Measurements from ENCODE around the gene NSD2. TPM values are rescaled to one million over a fixed set of nuclear protein-coding genes. Genes with fewer than 3 reads are reported as not detected.

Gene NSD2
- total and polyA plus RNA-seq, 9 donors, result 9.1 to 41.9 (median 20.3) TPM

GRCh38 chr4:1864076-1865008, 6.9 kb upstream of the NSD2 start:
- Histone ChIP-seq H3K27ac (no peak overlapping the region), H3K36me3 (no peaks in the 10 kb centered on the region), H3K27me3 (no peaks in the 10 kb centered on the region), H3K4me1 (ENCODE audit: insufficient read depth) (no peaks in the 10 kb centered on the region), H3K4me3 (no peak overlapping the region), H3K9me3 (no peaks in the 10 kb centered on the region)
- 70 to 78% (median 71%) methylated on average over 17 of the region's 17 CpGs for WGBS, 3 donors
- DNase-seq, result no peak
- no peak for TF ChIP-seq EP300 (IDR thresholded peaks at IDR 0.05)
- no peak for TF ChIP-seq POLR2A (IDR thresholded peaks at IDR 0.05)
- no peak for TF ChIP-seq CTCF (IDR thresholded peaks at IDR 0.05)
- intact Hi-C loops (cut with DNase I), result no loop called here

GRCh38 chr4:1866189-1866661, 5.0 kb upstream of the NSD2 start:
- no peak overlapping the region for H3K4me3 ChIP-seq
- no peaks in the 10 kb centered on the region for H3K9me3 ChIP-seq
- no peaks in the 10 kb centered on the region for H3K4me1 ChIP-seq (ENCODE audit: insufficient read depth)
- 61 to 82% (median 71%) methylated on average over 7 of the region's 7 CpGs for WGBS, 3 donors
- no peak for TF ChIP-seq CTCF (IDR thresholded peaks at IDR 0.05)
- no peak for TF ChIP-seq POLR2A (IDR thresholded peaks at IDR 0.05)
- no peak for TF ChIP-seq EP300 (IDR thresholded peaks at IDR 0.05)
- no peak overlapping the region for H3K27ac ChIP-seq
- no peaks in the 10 kb centered on the region for H3K36me3 ChIP-seq
- no peaks in the 10 kb centered on the region for H3K27me3 ChIP-seq
- intact Hi-C loops (cut with DNase I), result no loop called here
- DNase-seq, result no peak

- intact Hi-C loops (cut with DNase I), result no loop called here
- WGBS, 3 donors, result 29 to 51% (median 42%) methylated on average over 5 of the region's 5 CpGs
Measured at GRCh38 chr4:1868293-1868692, 2.9 kb upstream of the NSD2 start.

GRCh38 chr4:1868912-1869311, 2.3 kb upstream of the NSD2 start:
- no peak for DNase-seq
- H3K4me1 ChIP-seq (ENCODE audit: insufficient read depth), result no peaks in the 10 kb centered on the region
- H3K9me3 ChIP-seq, result no peaks in the 10 kb centered on the region
- TF ChIP-seq EP300 (IDR thresholded peaks at IDR 0.05), result no peak
- no peak for TF ChIP-seq POLR2A (IDR thresholded peaks at IDR 0.05)
- TF ChIP-seq CTCF (IDR thresholded peaks at IDR 0.05), result no peak
- no peak overlapping the region for H3K4me3 ChIP-seq
- no peaks in the 10 kb centered on the region for H3K27me3 ChIP-seq
- H3K27ac ChIP-seq, result no peak overlapping the region
- intact Hi-C loops (cut with DNase I), result no loop called here
- no peaks in the 10 kb centered on the region for H3K36me3 ChIP-seq
- 89 to 95% (median 90%) methylated on average over 3 of the region's 3 CpGs for WGBS, 3 donors

More at GRCh38 chr4:1868293-1868692, 2.9 kb upstream of the NSD2 start:
- Histone ChIP-seq H3K4me1 (ENCODE audit: insufficient read depth) (no peaks in the 10 kb centered on the region), H3K4me3 (no peak overlapping the region), H3K9me3 (no peaks in the 10 kb centered on the region), H3K36me3 (no peaks in the 10 kb centered on the region), H3K27ac (no peak overlapping the region), H3K27me3 (no peaks in the 10 kb centered on the region)
- no peak for DNase-seq
- TF ChIP-seq POLR2A (IDR thresholded peaks at IDR 0.05) (no peak), EP300 (IDR thresholded peaks at IDR 0.05) (no peak), CTCF (IDR thresholded peaks at IDR 0.05) (no peak)

All from ovary (tissue), 9 donors.